Germinal center (tissue), 1 donor: ENCODE results near the gene CD34.

Experiments
- DNase-seq: peaks from one replicate; pipeline ENCODE4 v3.0.0; 2012; ENCODE audit warnings: mixed read lengths, low spot score

Gene CD34

GRCh38 chr1:207832796-207833195 lies 78.1 kb downstream of the CD34 start:
- no peak for DNase-seq

GRCh38 chr1:207831517-207832327 lies 79.2 kb downstream of the CD34 start:
- DNase-seq, result peak; percentile 34
